Peyer's patch (tissue), 4 donors: ENCODE measurements around the gene HELB.

ENCODE experiments used
- POLR2A ChIP-seq, 2 donors: fragments of 450-650 bp; IDR thresholded peaks; one replicate each; pipeline ENCODE4 v1.5.1; 2017; ENCODE audit warnings: antibody characterized with exemption in 2 of 2, mild to moderate bottlenecking in 2 of 2, moderate library complexity in 2 of 2
- TF ChIP-seq, protein P1 (sequence below), 6 experiments: fragments of 450-650 bp in 4 of 6; fragments of 200-600 bp in 2 of 6; sonication (generic) in 1 of 6; IDR thresholded peaks; one replicate each; pipeline ENCODE4 v1.5.1; 2017 to 2019; ENCODE audit warnings: antibody characterized with exemption in 6 of 6, mild to moderate bottlenecking in 3 of 6, moderate library complexity in 1 of 6

DNA sequence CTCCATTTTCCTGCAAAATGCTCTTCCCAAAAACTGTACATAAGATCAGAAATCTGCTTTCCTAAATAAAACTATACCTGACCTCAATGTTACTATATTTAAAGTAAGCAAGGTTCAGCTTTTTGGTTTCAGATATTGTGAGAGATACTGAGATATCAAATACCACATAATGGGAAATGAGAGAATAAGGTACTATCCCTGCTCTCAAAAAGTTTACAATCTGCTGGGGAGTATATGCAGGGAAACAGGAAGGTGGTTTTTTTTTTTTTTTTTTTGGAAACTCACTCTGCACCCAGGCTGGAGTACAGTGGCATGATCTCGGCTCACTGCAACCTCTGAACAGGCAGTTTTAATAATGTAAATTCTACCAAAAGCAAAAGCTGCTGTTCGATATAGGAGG lies 49.0 kb downstream of the HELB start:
- TF ChIP-seq, protein P1, sequence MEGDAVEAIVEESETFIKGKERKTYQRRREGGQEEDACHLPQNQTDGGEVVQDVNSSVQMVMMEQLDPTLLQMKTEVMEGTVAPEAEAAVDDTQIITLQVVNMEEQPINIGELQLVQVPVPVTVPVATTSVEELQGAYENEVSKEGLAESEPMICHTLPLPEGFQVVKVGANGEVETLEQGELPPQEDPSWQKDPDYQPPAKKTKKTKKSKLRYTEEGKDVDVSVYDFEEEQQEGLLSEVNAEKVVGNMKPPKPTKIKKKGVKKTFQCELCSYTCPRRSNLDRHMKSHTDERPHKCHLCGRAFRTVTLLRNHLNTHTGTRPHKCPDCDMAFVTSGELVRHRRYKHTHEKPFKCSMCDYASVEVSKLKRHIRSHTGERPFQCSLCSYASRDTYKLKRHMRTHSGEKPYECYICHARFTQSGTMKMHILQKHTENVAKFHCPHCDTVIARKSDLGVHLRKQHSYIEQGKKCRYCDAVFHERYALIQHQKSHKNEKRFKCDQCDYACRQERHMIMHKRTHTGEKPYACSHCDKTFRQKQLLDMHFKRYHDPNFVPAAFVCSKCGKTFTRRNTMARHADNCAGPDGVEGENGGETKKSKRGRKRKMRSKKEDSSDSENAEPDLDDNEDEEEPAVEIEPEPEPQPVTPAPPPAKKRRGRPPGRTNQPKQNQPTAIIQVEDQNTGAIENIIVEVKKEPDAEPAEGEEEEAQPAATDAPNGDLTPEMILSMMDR (IDR thresholded peaks at IDR 0.05), result no peak
- no peak for TF ChIP-seq POLR2A (IDR thresholded peaks at IDR 0.05)
